GM13976 (cell line): ENCODE results near the gene PARD6B.
"Not testable (repeated sequence)": the region's sequence is repeated elsewhere in the genome, so short reads cannot be mapped to it uniquely, and the experiment has no call there.

ENCODE experiments used
- DNase-seq: peaks from one replicate; pipeline ENCODE4 v3.0.0; 2012; ENCODE audit warnings: low spot score
- CTCF ChIP-seq: IDR thresholded peaks from 2 replicates; pipeline ENCODE4 v1.5.1; 2012; ENCODE audit warnings: borderline replicate concordance, mild to moderate bottlenecking; ENCODE audit not compliant: insufficient read depth; ENCODE audit errors: extremely low read depth, missing control alignments, control extremely low read depth
- in situ Hi-C: fragments of 300-500 bp; cut with MboI; formaldehyde crosslinking; loops from one replicate; pipeline ENCODE4 v1.12.0; 2022; ENCODE audit warnings: low sequenced_read_pairs, mixed read lengths, inconsistent platforms; ENCODE audit not compliant: unreplicated experiment

PARD6B gene

GRCh38 chr20:50794181-50794845 lies 62.9 kb downstream of the PARD6B start:
- in situ Hi-C loops, result loop anchor here (25.0 kb wide), 1 partner anchor 518 kb away; no protein-coding TSS in a partner anchor
- TF ChIP-seq CTCF, result no peak
- DNase-seq, result no peak

- peak; percentile 96 for DNase-seq
- TF ChIP-seq CTCF, result peak; percentile 96
- in situ Hi-C loops, result loop anchor here (25.0 kb wide), 1 partner anchor 517 kb away; no protein-coding TSS in a partner anchor
Measured at GRCh38 chr20:50794846-50795634, 63.7 kb downstream of the PARD6B start, which contains the start of gene BCAS4. Gene BCAS4, plus strand, starts transcription at chr20:50795061. Its CDS starts 23 bp downstream, at chr20:50795084.

GRCh38 chr20:50797142-50797541 lies 65.8 kb downstream of the PARD6B start:
- in situ Hi-C loops, result loop anchor here (25.0 kb wide), 1 partner anchor 515 kb away; no protein-coding TSS in a partner anchor
- no peak for TF ChIP-seq CTCF
- no peak for DNase-seq

GRCh38 chr20:50798650-50799049 lies 67.3 kb downstream of the PARD6B start:
- TF ChIP-seq CTCF, result no peak
- DNase-seq, result no peak
- in situ Hi-C loops, result loop anchor here (25.0 kb wide), 1 partner anchor 514 kb away; no protein-coding TSS in a partner anchor

- DNase-seq, result peak; percentile 34
- no peak for TF ChIP-seq CTCF
- in situ Hi-C loops, result loop anchor here (25.0 kb wide), 1 partner anchor 513 kb away; no protein-coding TSS in a partner anchor
Measured at GRCh38 chr20:50799176-50799889, 68.0 kb downstream of the PARD6B start.

GRCh38 chr20:50799890-50800550 lies 68.6 kb downstream of the PARD6B start:
- TF ChIP-seq CTCF, result no peak
- DNase-seq, result peak; percentile 60
- in situ Hi-C loops, result loop anchor here (25.0 kb wide), 1 partner anchor 512 kb away; no protein-coding TSS in a partner anchor

GRCh38 chr20:50800986-50801746 lies 69.8 kb downstream of the PARD6B start:
- DNase-seq, in situ Hi-C loops: not testable (repeated sequence)
